Left lung (tissue), 10 donors: ENCODE data around the gene ELANE. TPM values are rescaled to one million over a fixed set of nuclear protein-coding genes. Genes with fewer than 3 reads are reported as not detected.

Source experiments
- ATAC-seq: fragments of 200-7000 bp; cut with Tn5 transposase; one replicate; pipeline ENCODE4 v1.9.1; 2020; ENCODE audit warnings: moderate library complexity
- DNase-seq, 4 donors: peaks; one replicate each; pipeline ENCODE4 v3.0.0-alpha.2; 2013 to 2020
- H3K27ac ChIP-seq, 2 donors: fragments of 200-600 bp; sonication (generic) in 1 of 2; one replicate each; pipeline versions ENCODE4 v1.5.0 to v1.8.0; 2020 to 2021
- H3K27me3 ChIP-seq, 2 donors: fragments of 200-600 bp; sonication (generic) in 1 of 2; one replicate each; pipeline versions ENCODE4 v1.5.0 to v1.8.0; 2020 to 2021
- H3K36me3 ChIP-seq, 2 donors: fragments of 200-600 bp; sonication (generic) in 1 of 2; one replicate each; pipeline versions ENCODE4 v1.5.0 to v1.8.0; 2020 to 2021
- H3K4me1 ChIP-seq, 2 donors: fragments of 200-600 bp; one replicate each; pipeline ENCODE4 v1.8.0; 2021
- H3K4me3 ChIP-seq, 2 donors: fragments of 200-600 bp; sonication (generic) in 1 of 2; one replicate each; pipeline versions ENCODE4 v1.5.0 to v1.8.0; 2020 to 2021; ENCODE audit warnings: mild to moderate bottlenecking in 1 of 2
- H3K9me3 ChIP-seq, 2 donors: fragments of 200-600 bp; sonication (generic) in 1 of 2; one replicate each; pipeline versions ENCODE4 v1.5.0 to v1.8.0; 2020 to 2021
- CTCF ChIP-seq, 2 donors: fragments of 200-600 bp; sonication (generic) in 1 of 2; IDR thresholded peaks; one replicate each; pipeline versions ENCODE4 v1.5.0 to v1.8.0; 2021; ENCODE audit warnings: antibody characterized with exemption in 2 of 2
- intact Hi-C, 2 donors: fragments of 100-400 bp; cut with DNase I; formaldehyde crosslinking; loops; one replicate each; pipeline versions ENCODE4 v1.11.2 to v1.14.2; 2022
- polyA plus RNA-seq, 6 donors: library from polyadenylated mRNA; unstranded; fragments of 120-200 nt; gene quantifications; one replicate each; pipeline ENCODE4 v1.2.1, GENCODE V29; 2013; ENCODE audit not compliant: insufficient read length in 6 of 6
- total RNA-seq, 2 donors: library from RNA; stranded (reverse); fragmentation: NEBNext Ultra II Directional; extraction: Animal tissue kit (Norgen Biotek cat#: 25700); gene quantifications; one replicate each; pipeline ENCODE4 v1.2.1, GENCODE V29; 2021
- donor health status: DM: no; HTN: yes; CAD: no.
- donor health status: DM: no; HTN: no; CAD: no.

Gene ELANE
- total and polyA plus RNA-seq, 8 donors = 0.70 to 2.2 (median 1.2) TPM

- Histone ChIP-seq H3K36me3 (no peaks in the 10 kb centered on the region), H3K4me1 (peaks cover 6 to 51% of the 10 kb centered on the region in 2 donors), H3K9me3 (no peaks in the 10 kb centered on the region), H3K4me3 (peak overlapping the region; percentile 3 to 19), H3K27me3 (peaks cover 15 to 87% of the 10 kb centered on the region in 2 donors), H3K27ac (no peak overlapping the region)
- peak; percentile 80 for ATAC-seq
- no peak for TF ChIP-seq CTCF (IDR thresholded peaks at IDR 0.05)
- intact Hi-C loops = no loop called here
- peak in 1 of 4 donors; percentile 91 for DNase-seq
Measured at GRCh38 chr19:843180-843835, 8.8 kb upstream of the ELANE start.

GRCh38 chr19:843836-844545 is 8.1 kb upstream of the ELANE start:
- DNase-seq = peak in 1 of 4 donors; percentile 79
- TF ChIP-seq CTCF (IDR thresholded peaks at IDR 0.05) = no peak
- Histone ChIP-seq H3K4me3 (peak overlapping the region; percentile 3 to 19), H3K36me3 (no peaks in the 10 kb centered on the region), H3K27ac (no peak overlapping the region), H3K9me3 (no peaks in the 10 kb centered on the region), H3K4me1 (peaks cover 6 to 53% of the 10 kb centered on the region in 2 donors), H3K27me3 (peaks cover 15 to 86% of the 10 kb centered on the region in 2 donors)
- intact Hi-C loops = no loop called here
- ATAC-seq = peak; percentile 64

DNA sequence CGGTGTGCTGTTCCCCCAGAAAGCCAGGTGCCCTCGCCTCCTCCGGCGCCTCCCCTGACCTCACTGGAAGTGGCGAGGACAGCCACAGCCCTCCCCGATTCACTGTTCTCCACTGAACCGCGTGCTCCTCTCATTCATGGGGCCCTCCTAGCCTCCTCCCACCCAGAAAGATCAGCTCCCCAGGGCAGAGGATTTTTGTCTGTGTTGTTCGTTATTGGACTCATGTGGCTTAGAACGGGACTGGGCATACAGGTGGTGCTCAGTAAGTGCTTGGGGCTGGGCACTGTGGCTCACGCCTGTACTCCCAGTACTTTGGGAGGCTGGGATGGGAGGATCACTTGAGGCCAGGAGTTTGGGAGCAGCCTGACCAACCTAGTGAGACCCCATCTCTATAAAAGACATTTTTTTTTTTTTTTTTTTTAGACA is 7.5 kb upstream of the ELANE start:
- Histone ChIP-seq H3K4me3 (no peak overlapping the region), H3K4me1 (peaks cover 6 to 47% of the 10 kb centered on the region in 2 donors), H3K27me3 (peaks cover 15 to 81% of the 10 kb centered on the region in 2 donors), H3K9me3 (no peaks in the 10 kb centered on the region), H3K27ac (no peak overlapping the region), H3K36me3 (no peaks in the 10 kb centered on the region)
- DNase-seq (no peak), ATAC-seq (peak; percentile 5)
- intact Hi-C loops = no loop called here
- no peak for TF ChIP-seq CTCF (IDR thresholded peaks at IDR 0.05)

- no peak for ATAC-seq
- no peaks in the 10 kb centered on the region for H3K36me3 ChIP-seq
- intact Hi-C loops = no loop called here
Measured at GRCh38 chr19:845707-846521, 6.2 kb upstream of the ELANE start.

More at GRCh38 chr19:845707-846521, 6.2 kb upstream of the ELANE start:
- H3K4me3 ChIP-seq = no peak overlapping the region
- peaks cover 12 to 44% of the 10 kb centered on the region in 2 donors for H3K4me1 ChIP-seq
- no peaks in the 10 kb centered on the region for H3K9me3 ChIP-seq
- peaks cover 15 to 80% of the 10 kb centered on the region in 2 donors for H3K27me3 ChIP-seq
- no peak for TF ChIP-seq CTCF (IDR thresholded peaks at IDR 0.05)
- no peak overlapping the region for H3K27ac ChIP-seq
- peak in 1 of 4 donors; percentile 73 for DNase-seq
